HG03097 (cell line): Measurements from ENCODE around the gene ADCY2.

ENCODE experiments used
- ATAC-seq: cut with Tn5 transposase; IDR thresholded peaks from one replicate; pipeline ENCODE4 v1.9.1; 2021; ENCODE audit not compliant: unreplicated experiment, low FRiP score

ADCY2 gene

GRCh38 chr5:7705261-7705660 lies 309.3 kb downstream of the ADCY2 start:
- no peak for ATAC-seq

DNA sequence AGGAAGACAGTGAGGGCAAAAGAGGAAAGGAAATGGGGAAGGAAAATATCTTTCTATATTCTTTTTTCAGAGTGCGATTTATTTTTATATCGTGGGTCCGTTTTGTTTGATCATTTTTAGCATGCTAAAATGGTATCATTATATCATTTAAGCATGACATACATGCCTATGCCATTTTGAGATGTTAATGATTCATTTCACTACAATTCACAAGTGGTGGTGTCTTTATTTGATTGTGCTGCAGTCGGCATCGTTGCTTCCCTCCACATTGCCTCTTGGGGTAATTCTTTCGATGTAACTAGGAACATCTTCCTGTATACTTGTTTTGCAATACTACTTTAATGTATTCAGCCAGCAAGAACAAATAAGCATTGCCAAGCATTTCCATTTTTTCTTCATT lies 309.8 kb downstream of the ADCY2 start:
- no peak for ATAC-seq

- ATAC-seq = no peak
Observed at GRCh38 chr5:7706256-7706655, 310.3 kb downstream of the ADCY2 start.

- no peak for ATAC-seq
Observed at GRCh38 chr5:7714119-7714518, 318.2 kb downstream of the ADCY2 start.

DNA sequence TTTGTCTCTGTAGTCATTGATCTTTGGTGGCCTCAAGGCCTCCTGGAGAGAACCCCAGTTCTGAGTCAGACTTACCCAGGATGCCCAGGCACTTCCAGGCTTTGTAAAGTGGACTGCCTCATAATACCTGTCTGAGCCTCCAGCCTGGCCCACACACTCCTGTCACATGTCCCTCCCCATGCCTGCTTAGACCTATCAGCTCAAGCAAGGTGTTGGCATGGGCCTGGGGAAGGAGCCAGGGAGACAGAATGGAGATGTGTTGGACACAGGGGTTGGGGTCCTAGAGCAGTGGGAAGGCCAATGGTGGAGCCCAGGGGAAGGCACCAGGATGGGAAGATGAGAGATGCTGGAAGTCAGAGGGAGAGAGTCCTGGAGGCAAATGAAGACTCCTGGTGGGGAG lies 318.8 kb downstream of the ADCY2 start:
- ATAC-seq = no peak

GRCh38 chr5:7717691-7718090 lies 321.8 kb downstream of the ADCY2 start:
- ATAC-seq = no peak

DNA sequence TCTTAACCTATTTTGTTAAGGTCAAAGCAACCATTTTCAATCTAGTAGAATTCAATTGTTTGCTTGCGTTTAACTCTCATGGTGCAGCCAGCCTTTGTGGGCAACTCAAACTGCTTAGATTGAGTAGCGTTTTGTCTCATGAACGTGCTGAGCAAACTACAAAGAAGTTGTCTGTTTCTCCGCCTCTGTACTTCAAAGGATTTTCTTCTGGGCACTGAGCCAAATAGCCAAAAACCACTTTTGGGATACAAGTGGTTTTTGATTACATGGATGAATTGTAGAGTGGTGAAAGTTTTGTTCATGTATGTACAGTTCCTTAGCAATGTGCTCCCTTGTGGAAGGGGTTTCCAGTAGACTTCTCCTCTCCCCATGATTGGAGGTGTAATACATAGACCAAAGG lies 332.1 kb downstream of the ADCY2 start:
- ATAC-seq = no peak

- no peak for ATAC-seq
Observed at GRCh38 chr5:7741415-7742065, 345.6 kb downstream of the ADCY2 start.

DNA sequence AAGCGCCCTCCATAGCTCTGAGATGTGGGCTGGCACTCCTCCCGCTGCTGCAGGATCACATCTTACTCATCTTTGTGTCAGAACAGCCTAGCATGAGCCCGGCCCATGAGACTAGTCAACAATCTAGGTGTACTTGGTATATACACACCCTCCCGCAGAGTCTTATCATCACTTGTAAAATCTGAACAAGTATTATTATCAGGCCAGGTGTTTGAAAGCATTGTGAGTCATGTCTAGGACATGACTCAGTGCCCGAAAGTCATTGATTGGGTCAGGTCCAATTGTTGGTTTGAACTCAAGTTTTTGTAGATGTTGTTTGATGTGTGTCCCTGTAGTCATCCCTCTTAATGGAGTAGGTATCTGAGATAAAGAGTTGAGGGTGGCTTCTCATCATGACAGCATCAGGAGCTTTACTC lies 346.3 kb downstream of the ADCY2 start:
- ATAC-seq = no peak

DNA sequence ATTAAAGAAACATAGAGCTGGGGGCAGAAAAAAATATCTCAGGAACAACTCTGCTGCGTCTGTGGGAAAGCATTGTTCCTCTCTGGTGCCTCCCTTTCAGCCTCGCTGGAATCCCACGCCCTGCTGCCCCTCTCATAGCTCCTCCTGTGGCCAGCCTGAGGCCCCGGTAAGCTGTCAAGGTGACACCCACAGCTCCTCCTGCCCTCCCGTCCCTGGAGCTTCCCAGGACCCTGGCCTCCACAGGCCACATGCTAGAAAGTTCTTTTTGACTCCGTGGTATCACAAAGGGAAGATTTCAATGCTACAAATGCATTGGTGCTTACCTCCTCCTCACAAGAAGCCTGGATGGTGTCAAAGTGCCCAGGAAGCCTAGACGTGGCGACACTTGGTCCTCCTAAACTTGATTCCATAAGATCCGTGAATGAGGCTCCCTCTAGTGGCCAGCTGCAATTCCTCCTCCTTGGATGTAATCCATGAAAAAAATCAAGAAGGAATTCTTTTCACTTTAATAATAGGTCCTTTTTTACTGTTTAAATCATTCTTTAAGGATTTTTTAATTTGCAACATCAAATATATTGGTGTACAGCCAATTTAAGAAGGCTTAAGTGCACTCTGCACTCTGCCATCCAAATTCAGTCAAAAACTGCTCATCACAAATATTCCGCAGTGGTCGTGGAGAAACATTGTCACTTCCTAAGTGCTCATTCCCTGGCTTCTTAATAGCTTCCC lies 350.1 kb downstream of the ADCY2 start:
- no peak for ATAC-seq

GRCh38 chr5:7747728-7748127 lies 351.8 kb downstream of the ADCY2 start:
- no peak for ATAC-seq

DNA sequence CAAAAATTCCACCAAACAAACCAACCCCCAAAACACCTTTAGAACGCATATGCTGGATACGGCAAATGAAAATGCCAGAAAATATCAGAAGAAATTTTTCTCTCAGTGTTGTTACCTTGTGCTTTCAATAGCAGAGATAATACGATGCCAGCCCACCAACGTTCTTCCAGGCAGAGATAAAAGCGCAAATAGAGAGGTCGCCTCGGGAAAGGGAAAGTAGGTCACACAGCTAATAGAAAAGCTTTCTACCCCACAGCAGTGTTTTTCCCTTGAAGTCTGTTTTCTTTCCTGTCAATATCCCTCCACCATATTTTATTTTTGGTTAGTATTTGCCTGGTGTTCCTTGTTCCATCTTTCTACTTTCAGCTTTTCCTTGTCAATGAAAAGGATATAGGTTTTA lies 353.7 kb downstream of the ADCY2 start:
- ATAC-seq = no peak

- ATAC-seq = no peak
Observed at GRCh38 chr5:7751874-7752273, 355.9 kb downstream of the ADCY2 start.

DNA sequence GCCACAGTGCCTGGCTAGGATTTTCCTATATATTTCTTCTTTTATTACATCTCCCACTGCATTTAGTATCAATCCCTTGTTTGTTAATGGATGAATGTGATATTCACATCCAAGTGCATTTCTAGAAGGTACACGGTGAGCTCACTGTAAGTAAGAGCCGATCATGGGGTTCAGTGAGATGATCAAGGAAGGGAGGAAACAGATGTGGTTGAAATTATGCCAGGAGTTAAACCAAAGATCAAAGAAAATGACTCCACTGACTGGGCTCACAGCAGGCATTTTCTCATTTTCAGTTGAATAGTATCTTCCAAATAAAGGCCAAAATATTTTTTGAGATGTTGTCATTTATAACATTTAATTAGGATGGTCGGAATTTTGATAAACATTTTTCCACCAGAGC lies 357.2 kb downstream of the ADCY2 start:
- ATAC-seq = no peak

- ATAC-seq = no peak
Observed at GRCh38 chr5:7753596-7753995, 357.7 kb downstream of the ADCY2 start.

DNA sequence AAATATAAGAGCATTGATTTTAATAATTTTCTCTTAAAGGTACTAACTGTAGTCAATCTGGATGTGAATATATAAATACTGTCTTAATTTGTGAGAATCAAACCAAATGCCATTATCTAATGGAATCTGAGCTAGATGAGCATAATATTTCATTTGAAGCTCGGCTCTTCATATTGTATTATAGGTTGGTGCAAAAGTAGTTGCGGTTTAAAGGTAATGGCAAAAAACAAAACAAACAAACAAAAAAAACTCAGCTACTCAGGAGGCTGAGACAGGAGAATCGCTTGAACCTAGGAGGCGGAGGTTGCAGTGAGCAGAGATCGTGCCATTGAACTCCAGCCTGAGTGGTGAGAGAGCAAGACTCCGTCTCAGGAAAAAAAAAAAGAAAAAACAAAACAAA lies 358.6 kb downstream of the ADCY2 start:
- no peak for ATAC-seq

DNA sequence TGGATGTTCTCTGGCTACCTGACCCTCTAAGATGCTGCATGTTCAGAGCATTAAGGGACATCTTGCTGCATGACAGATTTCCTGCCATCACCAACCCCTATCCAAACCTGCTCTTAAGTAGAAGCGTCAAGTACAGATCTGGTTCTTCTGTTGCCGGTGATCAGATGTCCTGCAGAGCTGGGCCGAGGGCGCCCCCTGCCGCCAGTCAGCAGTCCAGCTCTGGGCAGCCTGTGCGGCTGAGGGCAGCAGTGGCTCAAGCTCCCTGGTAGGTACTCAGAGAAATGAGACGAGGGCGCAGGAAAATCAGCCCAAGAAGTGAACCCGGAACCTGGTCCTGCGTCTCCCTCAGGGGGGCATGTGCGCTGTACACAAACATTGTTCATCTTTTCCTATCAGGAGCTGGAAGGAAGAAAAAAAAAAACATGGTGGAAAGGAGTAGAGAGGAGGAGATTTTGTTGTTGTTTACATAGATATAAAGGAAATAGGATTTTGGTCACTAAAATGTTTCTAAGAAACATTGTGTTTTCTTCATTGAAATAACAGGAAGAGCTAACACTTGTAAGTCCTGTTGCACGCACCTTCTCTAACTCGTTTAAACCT lies 359.2 kb downstream of the ADCY2 start:
- ATAC-seq = peak; percentile 83

DNA sequence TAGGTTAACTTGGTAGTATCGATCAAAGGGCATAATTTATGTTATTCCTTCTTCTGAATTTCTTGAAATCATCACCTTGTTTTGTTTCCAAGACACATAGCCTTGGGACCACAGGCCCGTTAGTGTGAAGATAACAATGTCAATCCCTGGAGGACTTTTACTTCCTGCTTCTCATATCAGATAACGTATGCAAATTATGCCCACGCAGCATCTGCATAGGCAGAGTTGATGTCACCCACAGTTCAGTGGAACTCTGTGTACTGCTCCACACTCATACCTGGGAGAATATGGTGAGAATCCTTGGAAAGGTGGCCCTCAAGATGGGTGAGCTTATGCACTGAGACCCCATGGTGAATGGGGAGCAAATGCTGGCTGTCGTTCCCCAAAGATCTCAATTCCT lies 360.0 kb downstream of the ADCY2 start:
- ATAC-seq = no peak

- ATAC-seq = no peak
Observed at GRCh38 chr5:7756453-7756852, 360.5 kb downstream of the ADCY2 start.

DNA sequence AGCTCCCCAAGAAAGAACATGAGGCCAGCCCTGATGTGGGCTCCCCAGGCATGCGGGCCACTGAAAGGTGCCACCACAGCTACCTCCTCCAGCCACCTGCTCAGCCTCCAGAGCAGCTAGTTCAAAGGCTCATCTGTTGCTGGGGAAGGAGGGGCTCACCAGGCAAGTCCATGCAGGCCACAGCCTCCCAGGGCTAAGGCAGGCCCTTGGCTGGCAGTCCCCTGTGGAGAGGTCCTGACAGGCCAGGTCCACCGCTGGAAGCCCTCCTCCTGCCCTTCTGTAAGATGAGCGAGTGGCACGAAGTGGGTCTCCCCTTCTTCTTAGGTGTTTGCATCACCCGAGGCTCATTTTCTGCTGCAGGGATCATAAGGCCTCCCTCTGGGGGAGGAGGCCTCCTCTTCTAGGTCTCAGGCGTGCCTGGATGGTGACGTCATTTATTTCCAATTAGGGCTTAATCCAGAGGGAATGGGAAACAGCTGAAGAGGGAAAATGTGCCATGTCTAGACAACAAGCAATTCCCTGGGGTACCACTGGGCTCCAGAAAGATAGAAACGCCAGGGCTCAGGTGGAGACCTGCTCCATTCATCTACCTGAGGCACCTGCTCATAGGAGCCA lies 363.4 kb downstream of the ADCY2 start:
- no peak for ATAC-seq

DNA sequence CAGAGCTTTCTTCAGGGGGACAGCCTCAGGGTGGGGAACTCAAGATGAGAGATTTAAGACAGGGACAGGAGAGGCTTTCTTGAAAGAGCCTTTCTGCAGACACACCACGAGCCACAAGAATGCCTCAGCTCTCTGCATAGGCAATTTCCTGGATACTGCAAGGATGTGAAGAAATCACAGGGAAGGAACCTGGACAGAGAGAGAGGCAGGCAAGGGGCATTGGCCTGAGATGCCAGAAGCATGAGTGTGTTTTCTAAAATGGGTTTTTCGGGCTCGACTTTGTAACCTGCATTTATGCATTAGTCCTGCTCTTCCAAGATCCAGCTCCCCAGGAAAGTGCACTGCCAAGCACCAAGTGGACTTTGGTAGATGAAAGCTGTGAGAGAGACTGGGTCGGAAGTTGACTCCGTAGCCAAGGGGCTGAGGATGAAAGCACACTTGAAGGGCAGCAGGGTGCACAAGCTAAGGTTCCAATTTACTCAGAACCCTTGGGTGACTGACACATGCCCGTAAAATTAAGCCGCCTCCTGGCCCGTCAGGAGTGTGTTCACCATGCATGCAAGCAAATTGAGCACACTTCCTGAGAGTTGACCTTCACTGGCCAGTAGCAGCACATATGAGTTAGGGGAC lies 364.1 kb downstream of the ADCY2 start:
- ATAC-seq = no peak
